H1 (cell line): ENCODE results near the gene GALNT7. TPM values are rescaled to one million over a fixed set of nuclear protein-coding genes. Genes with fewer than 3 reads are reported as not detected.

ENCODE experiments used
- CTCF ChIA-PET: fragments of 300-600 bp; sonication (Branson Sonifier 250); formaldehyde crosslinking; loops from one replicate; lab custom pipeline; 2021; ENCODE audit not compliant: partially characterized antibody; lab: Charles Lee
- POLR2A ChIA-PET: fragments of 300-600 bp; sonication (Branson Sonifier 250); formaldehyde crosslinking; loops from one replicate; lab custom pipeline; 2021; ENCODE audit warnings: inconsistent platforms; ENCODE audit not compliant: partially characterized antibody; lab: Charles Lee
- DNase-seq, 2 experiments: peaks; one replicate each; pipeline versions ENCODE4 v3.0.0 to v3.0.0-alpha.2; 2010 to 2022; ENCODE audit warnings: low spot score in 2 of 2, low read depth in 1 of 2, mixed read lengths in 1 of 2
- FAIRE-seq: peaks from 2 replicates; lab custom pipeline; 2011; peaks lifted over from hg19 to GRCh38; lab: Jason Lieb, UNC
- H2AFZ ChIP-seq: 2 replicates; pipeline ENCODE4 v1.8.1; 2012; ENCODE audit warnings: low read length, inconsistent platforms
- H2AK5ac ChIP-seq: 2 replicates; pipeline ENCODE4 v1.6.1; 2013; ENCODE audit warnings: low read depth, low read length
- H2BK120ac ChIP-seq: replicated peaks from 2 replicates; pipeline ENCODE3; 2013; ENCODE audit warnings: low read depth, low read length, inconsistent platforms
- H2BK12ac ChIP-seq: 2 replicates; pipeline ENCODE4 v1.6.1; 2013; ENCODE audit warnings: low read depth, low read length
- H2BK15ac ChIP-seq: 2 replicates; pipeline ENCODE4 v1.6.1; 2013; ENCODE audit warnings: low read length
- H2BK20ac ChIP-seq: 2 replicates; pipeline ENCODE4 v1.6.1; 2013; ENCODE audit warnings: low read length
- H2BK5ac ChIP-seq: 2 replicates; pipeline ENCODE4 v1.6.1; 2013; ENCODE audit warnings: low read depth, low read length
- H3K14ac ChIP-seq: 2 replicates; pipeline ENCODE4 v1.6.1; 2013; ENCODE audit warnings: inconsistent platforms; ENCODE audit not compliant: insufficient read length
- H3K18ac ChIP-seq: 2 replicates; pipeline ENCODE4 v1.6.1; 2013; ENCODE audit warnings: low read length; ENCODE audit errors: extremely low read depth
- H3K23ac ChIP-seq: 2 replicates; pipeline ENCODE4 v1.6.1; 2013; ENCODE audit warnings: inconsistent platforms; ENCODE audit not compliant: insufficient read length
- H3K23me2 ChIP-seq: 2 replicates; pipeline ENCODE4 v1.6.1; 2013; ENCODE audit warnings: low read depth, low read length
- H3K27ac ChIP-seq: 2 replicates; pipeline ENCODE4 v1.6.1; 2011; ENCODE audit warnings: low read depth, low read length, inconsistent platforms
- H3K27me3 ChIP-seq, 4 experiments: replicated peaks in 1 of 4; 1 replicate in 1 of 4; 2 replicates in 3 of 4; pipeline versions ENCODE4 v1.6.1 to v1.8.1; 2011 to 2013; ENCODE audit warnings: low read length in 3 of 4, mild to moderate bottlenecking in 3 of 4, inconsistent platforms in 2 of 4, mixed read lengths in 2 of 4, moderate library complexity in 1 of 4; ENCODE audit not compliant: control insufficient read depth in 3 of 4, insufficient read depth in 3 of 4; ENCODE audit errors: extremely low read depth in 1 of 4
- H3K36me3 ChIP-seq, 4 experiments: 2 replicates each; pipeline versions ENCODE4 v1.6.1 to v1.8.1; 2011 to 2013; ENCODE audit warnings: mild to moderate bottlenecking in 4 of 4, low read length in 3 of 4, moderate library complexity in 2 of 4, control low read depth in 1 of 4, inconsistent platforms in 1 of 4; ENCODE audit not compliant: insufficient read depth in 4 of 4, control insufficient read depth in 2 of 4
- H3K4ac ChIP-seq: replicated peaks from 2 replicates; pipeline ENCODE3; 2013; ENCODE audit warnings: low read length, low read depth, mixed read lengths, inconsistent platforms; ENCODE audit not compliant: insufficient read length
- H3K4me1 ChIP-seq, 4 experiments: replicated peaks in 1 of 4; 1 replicate in 1 of 4; 2 replicates in 3 of 4; pipeline versions ENCODE4 v1.6.1 to v1.8.1; 2011 to 2013; ENCODE audit warnings: low read length in 3 of 4, inconsistent platforms in 2 of 4, mixed read lengths in 1 of 4; ENCODE audit not compliant: insufficient read depth in 4 of 4, control insufficient read depth in 3 of 4
- H3K4me2 ChIP-seq, 2 experiments: 2 replicates each; pipeline versions ENCODE4 v1.6.1 to v1.8.1; 2011 to 2013; ENCODE audit warnings: low read depth in 2 of 2, low read length in 2 of 2, control low read depth in 1 of 2, inconsistent platforms in 1 of 2, mild to moderate bottlenecking in 1 of 2; ENCODE audit not compliant: insufficient read depth in 1 of 2
- H3K4me3 ChIP-seq, 4 experiments: fragments of 200-600, 300-600 bp in 1 of 4; sonication (generic), shearing (Covaris generic), sonication (Bioruptor Twin) in 1 of 4; 2 replicates each; pipeline versions ENCODE4 v1.5.1 to v1.8.1; 2011 to 2016; ENCODE audit warnings: low read length in 4 of 4, low read depth in 3 of 4, control low read depth in 2 of 4, inconsistent platforms in 2 of 4, mild to moderate bottlenecking in 2 of 4, mixed read lengths in 1 of 4, moderate library complexity in 1 of 4; ENCODE audit not compliant: insufficient read depth in 2 of 4; ENCODE audit errors: extremely low read depth in 1 of 4
- H3K56ac ChIP-seq: replicated peaks from 2 replicates; pipeline ENCODE3; 2013; ENCODE audit warnings: low read depth, mild to moderate bottlenecking, mixed read lengths, low read length, inconsistent platforms; ENCODE audit not compliant: insufficient read length
- H3K79me1 ChIP-seq: 2 replicates; pipeline ENCODE4 v1.6.1; 2013; ENCODE audit warnings: low read depth, low read length, control low read depth
- H3K79me2 ChIP-seq, 2 experiments: 2 replicates each; pipeline versions ENCODE4 v1.6.1 to v1.8.1; 2012 to 2013; ENCODE audit warnings: low read length in 2 of 2, mild to moderate bottlenecking in 2 of 2, inconsistent platforms in 1 of 2; ENCODE audit not compliant: insufficient read depth in 2 of 2, control insufficient read depth in 1 of 2
- H3K9ac ChIP-seq, 4 experiments: replicated peaks in 1 of 4; 1 replicate in 1 of 4; 2 replicates in 3 of 4; pipeline versions ENCODE4 v1.6.1 to v1.8.1; 2011 to 2013; ENCODE audit warnings: low read depth in 3 of 4, low read length in 3 of 4, control low read depth in 2 of 4, mild to moderate bottlenecking in 2 of 4, moderate library complexity in 2 of 4, inconsistent platforms in 1 of 4; ENCODE audit errors: extremely low read depth in 1 of 4
- H3K9me3 ChIP-seq, 2 experiments: 2 replicates each; pipeline versions ENCODE4 v1.6.1 to v1.8.1; 2012 to 2013; ENCODE audit warnings: mild to moderate bottlenecking in 2 of 2, moderate library complexity in 2 of 2, control low read depth in 1 of 2, inconsistent platforms in 1 of 2, low read depth in 1 of 2, low read length in 1 of 2, mixed read lengths in 1 of 2; ENCODE audit not compliant: insufficient read depth in 2 of 2
- H4K20me1 ChIP-seq, 2 experiments: replicated peaks in 1 of 2; 2 replicates each; pipeline versions ENCODE3 to v1.8.1; 2011 to 2013; ENCODE audit warnings: inconsistent platforms in 2 of 2, low read length in 2 of 2, mild to moderate bottlenecking in 1 of 2; ENCODE audit not compliant: insufficient read depth in 2 of 2, control insufficient read depth in 1 of 2
- H4K5ac ChIP-seq: 2 replicates; pipeline ENCODE4 v1.6.1; 2013; ENCODE audit warnings: low read length, low read depth, mixed read lengths, inconsistent platforms; ENCODE audit not compliant: insufficient read length
- H4K8ac ChIP-seq: 2 replicates; pipeline ENCODE4 v1.8.0; 2013; ENCODE audit warnings: mild to moderate bottlenecking, moderate library complexity, low read length, inconsistent platforms; ENCODE audit not compliant: insufficient read depth; ENCODE audit errors: extremely low read depth
- H4K91ac ChIP-seq: replicated peaks from 2 replicates; pipeline ENCODE3; 2013; ENCODE audit warnings: low read length, mixed read lengths, inconsistent platforms; ENCODE audit not compliant: insufficient read length
- BACH1 ChIP-seq: IDR thresholded peaks from 2 replicates; pipeline ENCODE4 v1.6.1; 2012; ENCODE audit warnings: low read length, improper control_type of control experiment
- FOSL1 ChIP-seq: IDR thresholded peaks from 2 replicates; pipeline ENCODE4 v1.6.1; 2011; ENCODE audit warnings: mild to moderate bottlenecking, low read depth, low read length, moderate library complexity; ENCODE audit not compliant: insufficient read depth
- TBP ChIP-seq: IDR thresholded peaks from 2 replicates; pipeline ENCODE4 v1.6.1; 2011; ENCODE audit warnings: low read depth, low read length, improper control_type of control experiment
- TEAD4 ChIP-seq: IDR thresholded peaks from 2 replicates; pipeline ENCODE4 v1.6.1; 2012; ENCODE audit warnings: low read depth, low read length, inconsistent platforms, mixed read lengths
- WGBS, 2 experiments: shearing (Covaris generic) in 1 of 2; methylation state at CpG; one replicate each; pipeline versions ENCODE4 v1.1.6 to v1.1.7; 2013 to 2015; ENCODE audit warnings: low lambda C conversion rate in 2 of 2, mixed read lengths in 2 of 2, inconsistent platforms in 1 of 2, low coverage in 1 of 2, missing lambda C conversion rate in 1 of 2; ENCODE audit not compliant: insufficient replicate concordance in 2 of 2, insufficient coverage in 1 of 2, insufficient read length in 1 of 2; ENCODE audit errors: extremely low coverage in 1 of 2, missing lambda C conversion rate in 1 of 2; 5-methylcytosine and 5-hydroxymethylcytosine counted together
- polyA plus RNA-seq, 7 experiments: library from polyadenylated mRNA; depleted of rRNA in 3 of 7; stranded (reverse) in 5 of 7; unstranded in 2 of 7; fragments of >200 nt in 5 of 7; fragments of 200-250 nt in 2 of 7; gene quantifications; 1 replicate in 5 of 7; 2 replicates in 1 of 7; 4 replicates in 1 of 7; pipeline versions ENCODE4 v1.2.1 to v1.2.3, GENCODE V29; 2011 to 2013; ENCODE audit warnings: missing spikeins in 2 of 7, mixed read lengths in 2 of 7
- total RNA-seq: library from RNA; stranded (reverse); fragmentation: NEBNext Ultra II Directional; extraction: Animal tissue kit (Norgen Biotek cat#: 25700); gene quantifications from 2 replicates; pipeline ENCODE4 v1.2.1, GENCODE V29; 2021

The GALNT7 gene
- total and polyA plus RNA-seq, 2 of the 8 experiments (the other 6 are each of a cell fraction or from before 2014, with no cell fraction given), result 22.4 to 85.5 TPM

DNA sequence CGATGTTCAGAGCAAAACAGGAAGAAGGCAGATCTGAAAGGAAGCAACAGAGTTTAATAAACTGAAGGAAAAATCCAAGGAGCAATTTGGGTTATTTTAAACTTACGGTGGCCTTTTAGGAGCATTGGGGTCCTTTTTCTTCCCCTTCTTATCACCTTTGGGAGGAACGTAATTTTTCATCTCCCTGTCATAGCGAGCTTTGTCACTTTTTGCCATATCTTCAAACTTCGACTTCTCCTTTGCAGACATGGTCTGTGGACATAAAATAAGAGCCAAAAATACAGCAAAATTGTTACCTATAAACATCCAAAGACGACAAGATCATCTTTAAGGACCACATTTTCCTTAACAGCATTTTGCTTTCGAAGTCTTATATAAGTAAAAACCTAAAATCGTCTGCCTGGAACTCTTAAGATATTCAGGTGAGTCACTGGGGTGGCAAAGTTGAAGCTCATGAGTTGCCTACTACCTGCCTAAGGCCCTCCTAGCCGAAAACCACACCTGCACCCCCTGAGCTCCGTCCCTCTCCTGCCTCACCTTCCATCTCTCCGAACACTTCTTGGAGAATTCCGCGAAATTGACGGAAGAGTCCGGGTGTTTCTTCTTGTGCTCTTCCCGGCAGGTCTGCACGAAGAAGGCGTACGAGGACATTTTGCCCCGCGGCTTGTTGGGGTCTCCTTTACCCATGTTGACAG, 164.5 kb downstream of the GALNT7 start:
- peak overlapping the region; percentile 73 to 99 (median 94) for H3K4me3 ChIP-seq
- H3K79me2 ChIP-seq, result peaks cover 0 to 19% of the 10 kb centered on the region in 2 experiments; a peak in 3 of 4 replicates
- H3K4me1 ChIP-seq, result peaks cover 0 to 3% (median 1%) of the 10 kb centered on the region in 4 experiments; a peak in 4 of 7 replicates
- no peak overlapping the region for H3K4ac ChIP-seq
- WGBS, 2 experiments, result 31% methylated on average over 21 of the region's 21 CpGs; no CpG with 5 or more reads in 1 of the 2 experiments
- H3K9me3 ChIP-seq, result no peaks in the 10 kb centered on the region
- no peak overlapping the region for H3K23ac ChIP-seq
- peaks cover 6 to 51% (median 25%) of the 10 kb centered on the region in 4 experiments; a peak in 7 of 8 replicates for H3K36me3 ChIP-seq
- H2AK5ac ChIP-seq, result no peak overlapping the region
- no peak overlapping the region for H2BK20ac ChIP-seq
- no peak overlapping the region for H2BK15ac ChIP-seq
- no peak overlapping the region; the same call in 1 of the 2 replicates for H2BK5ac ChIP-seq
- peaks cover 3% of the 10 kb centered on the region; the same call in 1 of the 2 replicates for H3K23me2 ChIP-seq
- no peak overlapping the region for H3K18ac ChIP-seq
- no peak overlapping the region for H2BK12ac ChIP-seq
- H4K91ac ChIP-seq, result no peak overlapping the region
- H3K14ac ChIP-seq, result no peak overlapping the region
- no peak overlapping the region for H4K5ac ChIP-seq
- ChIA-PET POLR2A (interaction anchor here (0.6 to 8.0 kb wide), 18 partner anchors 12 to 1273 kb away, joined by 3 to 123 read pairs (median 4); partner anchors contain the start of genes SAP30 and SCRG1), CTCF (interaction anchor here (0.7 to 3.0 kb wide), 7 partner anchors 15 to 88 kb away, joined by 3 to 12 read pairs (median 3); partner anchors contain the start of gene SAP30)
- DNase-seq (no peak), FAIRE-seq (no peak)
- no peak overlapping the region for H2BK120ac ChIP-seq
- H2AFZ ChIP-seq, result no peak overlapping the region
- peak overlapping the region; percentile 95 to 100 (median 100) for H3K9ac ChIP-seq
- H3K56ac ChIP-seq, result peak overlapping the region; percentile 24
- H4K8ac ChIP-seq, result peak overlapping the region; percentile 84; the same call in 1 of the 2 replicates
- peak overlapping the region; percentile 80 to 90 for H3K4me2 ChIP-seq
- H3K27ac ChIP-seq, result peak overlapping the region; percentile 100
- H3K27me3 ChIP-seq, result no peaks in the 10 kb centered on the region
- H4K20me1 ChIP-seq, result peaks cover 2 to 4% of the 10 kb centered on the region in 2 experiments
- no peaks in the 10 kb centered on the region for H3K79me1 ChIP-seq
- TF ChIP-seq TEAD4 (no peak), TBP (no peak), BACH1 (no peak), FOSL1 (no peak)
